Bronchial epithelial cell (primary cell): Measurements from ENCODE around the gene AK5. TPM values are rescaled to one million over a fixed set of nuclear protein-coding genes. Genes with fewer than 3 reads are reported as not detected.

Experiments
- DNase-seq: peaks from one replicate; pipeline ENCODE4 v3.0.0-alpha.2; 2010; ENCODE audit warnings: low read depth
- FAIRE-seq: peaks from 2 replicates; lab custom pipeline; 2011; peaks lifted over from hg19 to GRCh38; lab: Jason Lieb, UNC
- H3K27me3 ChIP-seq: 2 replicates; pipeline ENCODE4 v1.5.1; 2011; ENCODE audit warnings: low read length; ENCODE audit not compliant: control insufficient read depth, insufficient read depth
- H3K36me3 ChIP-seq: 2 replicates; pipeline ENCODE4 v1.5.1; 2011; ENCODE audit warnings: low read length; ENCODE audit not compliant: control insufficient read depth, insufficient read depth
- H3K4me3 ChIP-seq: 2 replicates; pipeline ENCODE4 v1.5.1; 2011; ENCODE audit warnings: mild to moderate bottlenecking, low read depth, low read length, control low read depth
- total RNA-seq: library from RNA; depleted of rRNA; stranded (reverse); fragments of >200 nt; gene quantifications from 2 replicates; pipeline ENCODE4 v1.2.1, GENCODE V29; 2014
- TF ChIP-seq, protein P1 (sequence below): IDR thresholded peaks from 2 replicates; pipeline ENCODE4 v1.5.1; 2011; ENCODE audit warnings: mild to moderate bottlenecking, moderate library complexity, low read length, control low read depth, inconsistent platforms; ENCODE audit not compliant: insufficient read depth, severe bottlenecking

Gene AK5
- total RNA-seq, 1 donor from 2014 or later, result not detected

DNA sequence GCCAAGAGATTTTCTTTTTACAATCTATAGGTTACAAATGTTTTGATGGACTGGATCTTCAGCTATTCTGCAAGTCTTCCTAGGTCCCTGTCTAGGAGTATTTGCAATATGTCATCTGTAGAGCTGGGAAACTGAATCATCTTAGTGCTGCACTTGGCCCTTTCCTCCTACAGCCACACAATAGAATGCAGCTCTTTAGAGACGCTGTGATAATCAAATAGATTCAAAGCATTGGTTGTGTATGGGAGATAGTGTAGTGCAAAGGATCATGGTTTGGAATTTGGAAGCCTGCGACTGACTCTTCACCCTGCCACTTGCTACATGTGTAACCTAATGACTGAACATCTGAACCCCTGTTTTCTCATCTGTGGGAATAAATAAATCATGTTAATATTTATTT lies 93.7 kb downstream of the AK5 start:
- no peak overlapping the region for H3K4me3 ChIP-seq
- FAIRE-seq (no peak), DNase-seq (no peak)
- H3K36me3 ChIP-seq, result no peaks in the 10 kb centered on the region
- H3K27me3 ChIP-seq, result no peaks in the 10 kb centered on the region
- TF ChIP-seq, protein P1, sequence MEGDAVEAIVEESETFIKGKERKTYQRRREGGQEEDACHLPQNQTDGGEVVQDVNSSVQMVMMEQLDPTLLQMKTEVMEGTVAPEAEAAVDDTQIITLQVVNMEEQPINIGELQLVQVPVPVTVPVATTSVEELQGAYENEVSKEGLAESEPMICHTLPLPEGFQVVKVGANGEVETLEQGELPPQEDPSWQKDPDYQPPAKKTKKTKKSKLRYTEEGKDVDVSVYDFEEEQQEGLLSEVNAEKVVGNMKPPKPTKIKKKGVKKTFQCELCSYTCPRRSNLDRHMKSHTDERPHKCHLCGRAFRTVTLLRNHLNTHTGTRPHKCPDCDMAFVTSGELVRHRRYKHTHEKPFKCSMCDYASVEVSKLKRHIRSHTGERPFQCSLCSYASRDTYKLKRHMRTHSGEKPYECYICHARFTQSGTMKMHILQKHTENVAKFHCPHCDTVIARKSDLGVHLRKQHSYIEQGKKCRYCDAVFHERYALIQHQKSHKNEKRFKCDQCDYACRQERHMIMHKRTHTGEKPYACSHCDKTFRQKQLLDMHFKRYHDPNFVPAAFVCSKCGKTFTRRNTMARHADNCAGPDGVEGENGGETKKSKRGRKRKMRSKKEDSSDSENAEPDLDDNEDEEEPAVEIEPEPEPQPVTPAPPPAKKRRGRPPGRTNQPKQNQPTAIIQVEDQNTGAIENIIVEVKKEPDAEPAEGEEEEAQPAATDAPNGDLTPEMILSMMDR, result no peak

DNA sequence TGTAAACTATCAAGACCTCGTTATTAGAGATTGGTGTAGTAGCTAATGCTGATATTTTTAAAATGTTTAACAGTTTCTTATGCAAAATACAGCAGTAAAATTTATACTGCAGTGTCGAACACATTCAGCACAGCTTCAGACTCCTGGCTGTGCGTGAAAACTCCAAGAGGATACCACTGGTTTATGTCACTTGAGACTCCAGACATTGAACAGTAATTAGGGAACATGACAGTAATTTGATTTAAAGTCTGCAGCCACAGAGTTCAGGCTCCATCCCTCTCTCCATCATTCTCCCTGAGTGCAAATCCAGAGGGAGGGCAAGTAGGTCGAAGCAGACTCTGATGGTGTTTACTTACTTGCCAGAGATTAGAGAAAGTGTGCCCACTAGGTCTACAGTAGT lies 94.2 kb downstream of the AK5 start:
- TF ChIP-seq, protein P1, result no peak
- Histone ChIP-seq H3K36me3 (no peaks in the 10 kb centered on the region), H3K4me3 (no peak overlapping the region), H3K27me3 (no peaks in the 10 kb centered on the region)
- DNase-seq (no peak), FAIRE-seq (no peak)

DNA sequence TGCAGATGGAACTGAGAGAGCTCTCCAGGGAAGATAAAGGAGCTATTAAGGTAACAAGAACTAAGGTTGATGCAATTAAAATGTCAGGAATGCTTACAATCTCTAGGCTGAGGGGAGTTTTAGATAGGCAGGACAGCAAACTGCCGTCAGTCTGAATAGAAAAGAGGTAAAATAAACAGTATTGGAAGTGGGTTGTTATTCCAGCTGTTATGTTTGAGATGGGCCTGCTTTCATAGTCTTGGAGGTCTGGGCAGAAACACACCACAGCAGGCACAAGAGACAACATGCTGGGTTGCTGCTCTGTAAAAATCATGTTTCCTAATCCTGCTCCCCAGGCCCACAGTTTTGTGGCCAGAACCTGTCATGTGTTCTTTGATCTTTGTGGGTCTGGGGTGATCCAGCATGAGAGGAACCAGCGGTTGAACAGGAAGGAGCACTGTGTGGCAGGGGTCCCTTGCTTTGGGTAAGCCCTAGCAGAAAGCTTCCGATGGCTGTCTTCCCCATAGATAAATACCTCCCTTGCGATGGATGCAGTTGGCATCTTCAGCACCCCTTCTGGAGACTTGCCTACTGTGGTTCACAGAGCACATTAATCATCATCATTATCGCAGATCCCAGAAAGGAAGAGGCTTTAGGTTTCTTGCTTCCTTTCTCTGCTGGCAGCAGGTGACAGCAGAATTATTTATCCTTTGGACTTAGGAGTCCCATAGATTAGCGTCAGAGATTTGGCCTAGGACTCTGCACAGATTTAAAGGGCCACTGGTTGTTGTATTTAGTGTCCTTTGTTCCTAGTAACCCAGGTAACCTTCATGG lies 97.1 kb downstream of the AK5 start:
- Histone ChIP-seq H3K27me3 (no peaks in the 10 kb centered on the region), H3K4me3 (no peak overlapping the region), H3K36me3 (no peaks in the 10 kb centered on the region)
- TF ChIP-seq, protein P1, result no peak
- DNase-seq (no peak), FAIRE-seq (no peak)

DNA sequence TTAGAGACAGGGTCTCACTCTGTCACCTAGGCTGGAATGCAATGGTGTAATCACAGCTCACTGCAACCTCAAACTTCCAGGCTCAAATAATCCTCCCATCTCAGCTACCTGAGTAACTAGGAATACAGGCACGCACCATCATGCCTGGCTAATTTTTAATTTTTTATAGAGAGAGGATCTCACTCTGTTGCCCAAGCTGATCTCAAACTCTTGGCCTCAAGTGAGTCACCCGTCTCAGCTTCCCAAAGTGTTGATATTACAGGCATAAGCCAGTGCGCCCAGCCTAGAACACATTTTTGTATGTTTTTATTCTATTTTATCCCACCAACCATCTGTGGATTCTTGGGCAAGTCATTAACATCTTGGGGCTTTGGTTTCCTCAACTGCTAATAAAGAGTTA lies 100.5 kb downstream of the AK5 start:
- TF ChIP-seq, protein P1, result no peak
- DNase-seq (peak; percentile 55), FAIRE-seq (no peak)
- Histone ChIP-seq H3K27me3 (no peaks in the 10 kb centered on the region), H3K4me3 (no peak overlapping the region), H3K36me3 (no peaks in the 10 kb centered on the region)

DNA sequence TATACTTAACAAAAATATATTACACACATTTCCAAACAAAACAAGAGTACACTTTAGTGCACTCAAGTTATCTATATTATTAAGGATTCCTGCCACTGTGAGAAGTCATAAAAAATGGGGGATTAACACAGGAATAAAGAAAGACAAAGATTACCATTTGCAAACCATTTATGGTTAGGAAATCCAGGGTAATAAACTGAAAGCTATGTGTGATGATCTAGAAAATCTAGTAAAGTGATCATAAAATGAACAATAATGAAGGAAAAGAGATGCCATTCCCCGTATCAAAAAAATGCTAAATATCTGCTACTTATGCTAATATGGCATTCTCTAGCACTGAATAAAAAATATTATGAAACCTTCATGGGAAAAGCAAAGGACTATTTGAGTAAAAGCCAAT lies 101.4 kb downstream of the AK5 start:
- Histone ChIP-seq H3K36me3 (no peaks in the 10 kb centered on the region), H3K27me3 (no peaks in the 10 kb centered on the region), H3K4me3 (no peak overlapping the region)
- TF ChIP-seq, protein P1, result no peak
- FAIRE-seq (no peak), DNase-seq (no peak)
